GM12873 (cell line): Measurements from ENCODE around the gene CACNA2D4.

Experiments
- CTCF ChIP-seq: IDR thresholded peaks from 2 replicates; pipeline ENCODE4 v1.5.1; 2012; ENCODE audit warnings: low read depth, mild to moderate bottlenecking, moderate library complexity, low read length, control low read depth; ENCODE audit not compliant: insufficient read depth; ENCODE audit errors: missing control alignments

CACNA2D4 gene

GRCh38 chr12:1935700-1936378 lies 17.4 kb upstream of the CACNA2D4 start:
- no peak for TF ChIP-seq CTCF

- no peak for TF ChIP-seq CTCF
Observed at GRCh38 chr12:1935242-1935641, 16.8 kb upstream of the CACNA2D4 start.

GRCh38 chr12:1934831-1935230 lies 16.4 kb upstream of the CACNA2D4 start:
- no peak for TF ChIP-seq CTCF

- TF ChIP-seq CTCF, result no peak
Observed at GRCh38 chr12:1934068-1934467, 15.6 kb upstream of the CACNA2D4 start.

- peak; percentile 6 for TF ChIP-seq CTCF
Observed at GRCh38 chr12:1933342-1934051, 15.0 kb upstream of the CACNA2D4 start.

GRCh38 chr12:1932264-1932777 lies 13.9 kb upstream of the CACNA2D4 start:
- TF ChIP-seq CTCF, result no peak

GRCh38 chr12:1931642-1932041 lies 13.2 kb upstream of the CACNA2D4 start:
- no peak for TF ChIP-seq CTCF
